ENCODE data around the gene KCNJ6. TPM values are rescaled to one million over a fixed set of nuclear protein-coding genes. Genes with fewer than 3 reads are reported as not detected.
"Not testable (repeated sequence)": the region's sequence is repeated elsewhere in the genome, so short reads cannot be mapped to it uniquely, and the experiment has no call there.

Gene KCNJ6
- total and polyA plus RNA-seq, 2 experiments from 2014 or later, result not detected

- Histone ChIP-seq H3K4me3 (no peak overlapping the region), H3K27ac (no peak overlapping the region), H3K4me1 (ENCODE audit: low read depth) (no peaks in the 10 kb centered on the region), H3K27me3 (no peaks in the 10 kb centered on the region), H3K9me3 (ENCODE audit: low read depth) (no peaks in the 10 kb centered on the region), H3K36me3 (no peaks in the 10 kb centered on the region)
- no peak for DNase-seq (ENCODE audit: low read depth in 1 of 2, low spot score in 1 of 2)
- no peak for TF ChIP-seq CTCF (IDR thresholded peaks at IDR 0.05; ENCODE audit: low read depth, low read length)
These were observed 248.9 kb downstream of the KCNJ6 start for GRCh38 chr21:37667380-37667779.

- no peak overlapping the region for H3K27ac ChIP-seq
These were observed 250.8 kb downstream of the KCNJ6 start for GRCh38 chr21:37665230-37666024.

GRCh38 chr21:37662227-37662626, 254.0 kb downstream of the KCNJ6 start:
- not testable (repeated sequence) for DNase-seq (ENCODE audit: low read depth in 1 of 2, low spot score in 1 of 2); H3K27me3 ChIP-seq; H3K4me1 ChIP-seq (ENCODE audit: low read depth); H3K9me3 ChIP-seq (ENCODE audit: low read depth); H3K27ac ChIP-seq; H3K36me3 ChIP-seq; H3K4me3 ChIP-seq

More at GRCh38 chr21:37665230-37666024, 250.8 kb downstream of the KCNJ6 start:
- Histone ChIP-seq H3K27me3 (no peaks in the 10 kb centered on the region), H3K9me3 (ENCODE audit: low read depth) (no peaks in the 10 kb centered on the region), H3K4me1 (ENCODE audit: low read depth) (no peaks in the 10 kb centered on the region), H3K4me3 (no peak overlapping the region), H3K36me3 (no peaks in the 10 kb centered on the region)
- TF ChIP-seq CTCF (IDR thresholded peaks at IDR 0.05; ENCODE audit: low read depth, low read length), result no peak
- peak in 1 of 2 donors; percentile 45 for DNase-seq (ENCODE audit: low read depth in 1 of 2, low spot score in 1 of 2)

- TF ChIP-seq CTCF (IDR thresholded peaks at IDR 0.05; ENCODE audit: low read depth, low read length), result no peak
These were observed 255.5 kb downstream of the KCNJ6 start for GRCh38 chr21:37660709-37661108.

GRCh38 chr21:37659874-37660273, 256.4 kb downstream of the KCNJ6 start:
- no peak overlapping the region for H3K27ac ChIP-seq
- no peaks in the 10 kb centered on the region for H3K36me3 ChIP-seq
- no peaks in the 10 kb centered on the region for H3K9me3 ChIP-seq (ENCODE audit: low read depth)
- DNase-seq (ENCODE audit: low read depth in 1 of 2, low spot score in 1 of 2), result no peak
- H3K4me3 ChIP-seq, result no peak overlapping the region
- no peaks in the 10 kb centered on the region for H3K27me3 ChIP-seq
- no peak for TF ChIP-seq CTCF (IDR thresholded peaks at IDR 0.05; ENCODE audit: low read depth, low read length)
- H3K4me1 ChIP-seq (ENCODE audit: low read depth), result no peaks in the 10 kb centered on the region

More at GRCh38 chr21:37660709-37661108, 255.5 kb downstream of the KCNJ6 start:
- no peak for DNase-seq (ENCODE audit: low read depth in 1 of 2, low spot score in 1 of 2)
- Histone ChIP-seq H3K27me3 (no peaks in the 10 kb centered on the region), H3K36me3 (no peaks in the 10 kb centered on the region), H3K4me1 (ENCODE audit: low read depth) (no peaks in the 10 kb centered on the region), H3K4me3 (no peak overlapping the region), H3K9me3 (ENCODE audit: low read depth) (no peaks in the 10 kb centered on the region), H3K27ac (no peak overlapping the region)

GRCh38 chr21:37658817-37659458, 257.3 kb downstream of the KCNJ6 start:
- Histone ChIP-seq H3K36me3 (no peaks in the 10 kb centered on the region), H3K4me3 (no peak overlapping the region), H3K27me3 (no peaks in the 10 kb centered on the region), H3K4me1 (ENCODE audit: low read depth) (no peaks in the 10 kb centered on the region), H3K9me3 (ENCODE audit: low read depth) (no peaks in the 10 kb centered on the region), H3K27ac (no peak overlapping the region)
- peak; percentile 23 for TF ChIP-seq CTCF (IDR thresholded peaks at IDR 0.05; ENCODE audit: low read depth, low read length)
- peak in 1 of 2 donors; percentile 49 for DNase-seq (ENCODE audit: low read depth in 1 of 2, low spot score in 1 of 2)
